H1 (cell line): ENCODE data around the gene COL8A2. TPM values are rescaled to one million over a fixed set of nuclear protein-coding genes. Genes with fewer than 3 reads are reported as not detected.

Experiments used
- CBX5 ChIP-seq: fragments of 300-800, 300-1000 bp; sonication (generic); IDR thresholded peaks from 2 replicates; pipeline ENCODE4 v1.7.1; 2016; ENCODE audit warnings: antibody characterized with exemption, low read length, low read depth
- CEBPB ChIP-seq: IDR thresholded peaks from 2 replicates; pipeline ENCODE4 v1.6.1; 2012; ENCODE audit warnings: low read depth, low read length
- SP1 ChIP-seq: IDR thresholded peaks from 2 replicates; pipeline ENCODE4 v1.6.1; 2011; ENCODE audit warnings: low read depth, low read length
- polyA plus RNA-seq, 7 experiments: library from polyadenylated mRNA; depleted of rRNA in 3 of 7; stranded (reverse) in 5 of 7; unstranded in 2 of 7; fragments of >200 nt in 5 of 7; fragments of 200-250 nt in 2 of 7; gene quantifications; 1 replicate in 5 of 7; 2 replicates in 1 of 7; 4 replicates in 1 of 7; pipeline versions ENCODE4 v1.2.1 to v1.2.3, GENCODE V29; 2011 to 2013; ENCODE audit warnings: missing spikeins in 2 of 7, mixed read lengths in 2 of 7
- total RNA-seq: library from RNA; stranded (reverse); fragmentation: NEBNext Ultra II Directional; extraction: Animal tissue kit (Norgen Biotek cat#: 25700); gene quantifications from 2 replicates; pipeline ENCODE4 v1.2.1, GENCODE V29; 2021

COL8A2 gene
- total and polyA plus RNA-seq, 2 of the 8 experiments (the other 6 are each of a cell fraction or from before 2014, with no cell fraction given), result 2.1 to 2.8 TPM

- TF ChIP-seq CEBPB (no peak), SP1 (no peak), CBX5 (no peak)
These were observed 41.1 kb upstream of the COL8A2 start (continued) for GRCh38 chr1:36166136-36166535.
